Esophagus muscularis mucosa (tissue), 4 donors: Measurements from ENCODE around the gene CAMTA1. TPM values are rescaled to one million over a fixed set of nuclear protein-coding genes. Genes with fewer than 3 reads are reported as not detected.

ENCODE experiments used
- DNase-seq: peaks from one replicate; pipeline ENCODE4 v3.0.0-alpha.2; 2017; ENCODE audit errors: extremely low spot score
- H3K27ac ChIP-seq, 4 donors: fragments of 200-600 bp; sonication (generic); replicated peaks in 1 of 4; 1 replicate in 3 of 4; 2 replicates in 1 of 4; pipeline ENCODE4 v1.5.1; 2016 to 2019; ENCODE audit warnings: mild to moderate bottlenecking in 1 of 4
- H3K27me3 ChIP-seq, 4 donors: fragments of 200-600 bp; sonication (generic); one replicate each; pipeline versions ENCODE4 v1.5.1 to v1.6.0; 2016 to 2019
- H3K36me3 ChIP-seq, 4 donors: fragments of 200-600 bp; sonication (generic); one replicate each; pipeline ENCODE4 v1.5.1; 2016 to 2019
- H3K4me1 ChIP-seq, 4 donors: fragments of 200-600 bp; sonication (generic); one replicate each; pipeline ENCODE4 v1.5.1; 2016 to 2019
- H3K4me3 ChIP-seq, 4 donors: fragments of 200-600 bp; sonication (generic); 1 replicate in 2 of 4; 2 replicates in 2 of 4; pipeline ENCODE4 v1.5.1; 2016 to 2019; ENCODE audit warnings: mild to moderate bottlenecking in 4 of 4, moderate library complexity in 1 of 4
- H3K9me3 ChIP-seq, 4 donors: fragments of 200-600 bp; sonication (generic); 1 replicate in 3 of 4; 2 replicates in 1 of 4; pipeline ENCODE4 v1.5.1; 2016 to 2019
- EP300 ChIP-seq: sonication (generic); formaldehyde crosslinking; IDR thresholded peaks from one replicate; pipeline ENCODE4 v1.6.1; 2017; ENCODE audit warnings: antibody characterized with exemption
- POLR2A ChIP-seq: fragments of 450-650 bp; IDR thresholded peaks from one replicate; pipeline ENCODE4 v1.6.1; 2017; ENCODE audit warnings: antibody characterized with exemption, moderate library complexity, mild to moderate bottlenecking, low read depth
- POLR2AphosphoS5 ChIP-seq, 2 donors: sonication (generic); formaldehyde crosslinking; IDR thresholded peaks; one replicate each; pipeline ENCODE4 v1.6.1; 2017; ENCODE audit warnings: antibody characterized with exemption in 2 of 2
- WGBS: methylation state at CpG from one replicate; pipeline ENCODE4 v1.1.5; 2018; 5-methylcytosine and 5-hydroxymethylcytosine counted together
- intact Hi-C: fragments of 100-400 bp; cut with DNase I; formaldehyde crosslinking; loops from one replicate; pipeline ENCODE4 v1.15.1; 2023
- total RNA-seq, 4 donors: library from RNA; depleted of rRNA; stranded (reverse); fragments of >200 nt; gene quantifications; one replicate each; pipeline versions ENCODE4 v1.1.0 to v1.2.1, GENCODE V29; 2016
- TF ChIP-seq, protein P1 (sequence below), 3 experiments: fragments of 200-600 bp in 2 of 3; fragments of 450-650 bp in 1 of 3; sonication (generic) in 2 of 3; IDR thresholded peaks; one replicate each; pipeline ENCODE4 v1.5.1; 2017 to 2019; ENCODE audit warnings: antibody characterized with exemption in 3 of 3, mild to moderate bottlenecking in 2 of 3, moderate library complexity in 1 of 3

The CAMTA1 gene
- total RNA-seq, 4 donors from 2014 or later, result 109 to 226 (median 139) TPM

DNA sequence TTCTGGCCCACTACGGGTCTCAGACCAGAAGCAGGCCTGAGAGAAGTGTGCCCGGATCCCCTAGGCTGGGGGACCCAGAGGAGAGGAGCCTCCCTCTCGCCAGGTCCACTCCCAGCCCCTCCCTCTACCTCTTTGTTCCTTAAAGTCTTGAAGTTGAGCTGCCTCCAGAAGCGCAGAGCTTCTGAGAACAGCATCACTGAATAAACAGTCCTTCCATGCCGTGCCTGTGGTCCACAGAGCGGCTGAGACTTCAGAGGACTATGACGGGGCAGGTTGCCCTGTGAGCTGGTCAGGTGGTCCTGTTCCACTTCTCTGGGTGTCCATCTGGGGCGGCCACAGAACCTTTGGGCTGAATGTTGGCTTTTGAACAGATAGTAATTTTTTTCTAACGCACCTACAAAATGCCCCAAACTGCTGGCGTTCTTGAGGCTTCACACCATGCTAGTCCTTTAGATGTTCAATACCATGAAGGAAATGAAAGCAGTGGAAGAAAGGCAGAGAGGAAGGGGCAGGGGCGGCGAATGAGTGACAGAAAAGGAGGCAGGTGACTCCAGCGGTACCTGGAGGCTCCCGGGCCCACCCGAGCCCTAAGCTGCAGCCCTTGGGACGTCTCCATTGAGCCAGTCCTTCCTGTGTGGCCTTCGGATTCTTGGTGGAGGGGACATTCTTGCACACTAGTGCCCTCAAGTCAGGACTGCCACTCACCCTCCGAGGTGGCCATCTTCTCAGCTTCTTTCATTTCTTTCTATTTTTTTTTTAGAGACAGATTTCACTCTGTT, 746.5 kb downstream of the CAMTA1 start:
- no peak for DNase-seq
- peaks cover 0 to 9% (median 0%) of the 10 kb centered on the region in 4 donors for H3K27me3 ChIP-seq
- no peak overlapping the region for H3K27ac ChIP-seq
- WGBS, result 94% methylated on average over 18 of the region's 18 CpGs
- H3K36me3 ChIP-seq, result no peaks in the 10 kb centered on the region
- intact Hi-C loops, result no loop called here
- no peak overlapping the region for H3K4me3 ChIP-seq
- TF ChIP-seq EP300 (no peak), POLR2A (no peak), POLR2AphosphoS5 (IDR thresholded peaks at IDR 0.05) (no peak)
- TF ChIP-seq, protein P1, sequence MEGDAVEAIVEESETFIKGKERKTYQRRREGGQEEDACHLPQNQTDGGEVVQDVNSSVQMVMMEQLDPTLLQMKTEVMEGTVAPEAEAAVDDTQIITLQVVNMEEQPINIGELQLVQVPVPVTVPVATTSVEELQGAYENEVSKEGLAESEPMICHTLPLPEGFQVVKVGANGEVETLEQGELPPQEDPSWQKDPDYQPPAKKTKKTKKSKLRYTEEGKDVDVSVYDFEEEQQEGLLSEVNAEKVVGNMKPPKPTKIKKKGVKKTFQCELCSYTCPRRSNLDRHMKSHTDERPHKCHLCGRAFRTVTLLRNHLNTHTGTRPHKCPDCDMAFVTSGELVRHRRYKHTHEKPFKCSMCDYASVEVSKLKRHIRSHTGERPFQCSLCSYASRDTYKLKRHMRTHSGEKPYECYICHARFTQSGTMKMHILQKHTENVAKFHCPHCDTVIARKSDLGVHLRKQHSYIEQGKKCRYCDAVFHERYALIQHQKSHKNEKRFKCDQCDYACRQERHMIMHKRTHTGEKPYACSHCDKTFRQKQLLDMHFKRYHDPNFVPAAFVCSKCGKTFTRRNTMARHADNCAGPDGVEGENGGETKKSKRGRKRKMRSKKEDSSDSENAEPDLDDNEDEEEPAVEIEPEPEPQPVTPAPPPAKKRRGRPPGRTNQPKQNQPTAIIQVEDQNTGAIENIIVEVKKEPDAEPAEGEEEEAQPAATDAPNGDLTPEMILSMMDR (IDR thresholded peaks at IDR 0.05), result no peak
- peaks cover 0 to 19% (median 10%) of the 10 kb centered on the region in 4 donors for H3K4me1 ChIP-seq
- no peaks in the 10 kb centered on the region for H3K9me3 ChIP-seq

DNA sequence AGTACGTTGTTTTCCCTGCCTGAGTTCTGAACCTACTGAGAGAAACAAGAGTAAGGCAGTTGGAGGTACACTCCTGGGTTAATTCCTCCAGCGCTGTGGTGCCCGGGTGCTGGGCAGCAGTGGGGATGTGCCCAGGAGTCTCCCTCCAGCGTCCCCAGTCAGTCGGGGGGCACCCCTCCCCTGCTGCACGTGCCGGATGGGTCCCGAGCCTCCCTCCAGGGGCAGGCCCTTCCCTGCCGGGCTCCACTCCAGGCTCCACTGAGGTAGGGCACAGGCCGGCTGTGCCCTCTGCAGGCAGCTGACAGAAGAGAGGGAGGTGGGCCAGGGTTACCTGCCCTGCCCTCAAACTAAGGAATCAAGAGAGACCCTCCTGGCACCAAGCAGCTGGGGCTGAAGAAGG, 747.8 kb downstream of the CAMTA1 start:
- WGBS, result 88% methylated on average over 5 of the region's 10 CpGs
- Histone ChIP-seq H3K27ac (no peak overlapping the region), H3K9me3 (no peaks in the 10 kb centered on the region), H3K4me3 (no peak overlapping the region), H3K4me1 (peaks cover 0 to 19% (median 10%) of the 10 kb centered on the region in 4 donors), H3K27me3 (peaks cover 0 to 9% (median 0%) of the 10 kb centered on the region in 4 donors), H3K36me3 (no peaks in the 10 kb centered on the region)
- no peak for TF ChIP-seq POLR2A
- no peak for TF ChIP-seq EP300
- TF ChIP-seq, protein P1 (IDR thresholded peaks at IDR 0.05), result no peak
- TF ChIP-seq POLR2AphosphoS5 (IDR thresholded peaks at IDR 0.05), result no peak
- no peak for DNase-seq
- intact Hi-C loops, result no loop called here

DNA sequence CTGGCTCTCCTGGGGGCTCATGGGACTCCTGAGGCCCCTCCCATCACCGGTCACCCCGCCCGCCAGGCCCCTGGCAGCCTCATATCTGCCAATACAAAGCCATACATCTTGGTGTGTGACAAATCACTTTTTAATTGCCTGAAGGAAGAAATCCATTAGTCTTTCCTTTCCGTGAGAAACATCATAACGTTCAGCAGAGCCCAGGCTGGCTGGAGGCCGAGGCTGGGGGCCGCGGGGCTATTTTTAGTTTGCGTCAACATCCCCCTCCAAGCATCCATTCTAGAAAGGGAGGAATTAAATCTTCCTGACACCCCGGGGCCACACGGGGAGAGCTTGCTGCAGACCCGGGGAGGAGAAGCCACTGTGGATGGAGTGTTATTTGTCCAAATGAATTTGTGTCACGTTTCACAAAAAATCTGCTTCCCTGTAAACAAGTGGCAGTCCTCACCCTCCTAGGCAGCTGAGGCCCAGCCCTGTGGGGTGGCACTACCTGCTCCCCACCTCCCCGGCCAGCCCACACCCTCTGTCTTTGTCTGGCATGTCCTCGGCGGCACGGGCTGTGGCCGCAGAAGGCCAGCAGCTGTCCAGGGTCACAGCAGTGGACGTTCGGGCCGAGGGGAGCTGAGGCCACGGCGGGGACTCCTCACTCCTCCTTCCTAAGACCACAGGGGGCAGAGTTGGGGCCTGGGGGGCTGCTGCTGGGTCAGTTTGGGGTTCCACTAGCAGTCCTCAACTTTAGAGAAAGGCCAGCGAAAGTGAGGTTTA, 749.0 kb downstream of the CAMTA1 start:
- Histone ChIP-seq H3K36me3 (no peaks in the 10 kb centered on the region), H3K4me3 (no peak overlapping the region), H3K9me3 (no peaks in the 10 kb centered on the region), H3K27ac (no peak overlapping the region), H3K27me3 (peaks cover 0 to 9% (median 0%) of the 10 kb centered on the region in 4 donors), H3K4me1 (peaks cover 0 to 19% (median 10%) of the 10 kb centered on the region in 4 donors)
- 21% methylated on average over 14 of the region's 24 CpGs for WGBS
- TF ChIP-seq, protein P1 (IDR thresholded peaks at IDR 0.05), result no peak
- TF ChIP-seq POLR2AphosphoS5 (IDR thresholded peaks at IDR 0.05), result no peak
- intact Hi-C loops, result no loop called here
- no peak for DNase-seq

DNA sequence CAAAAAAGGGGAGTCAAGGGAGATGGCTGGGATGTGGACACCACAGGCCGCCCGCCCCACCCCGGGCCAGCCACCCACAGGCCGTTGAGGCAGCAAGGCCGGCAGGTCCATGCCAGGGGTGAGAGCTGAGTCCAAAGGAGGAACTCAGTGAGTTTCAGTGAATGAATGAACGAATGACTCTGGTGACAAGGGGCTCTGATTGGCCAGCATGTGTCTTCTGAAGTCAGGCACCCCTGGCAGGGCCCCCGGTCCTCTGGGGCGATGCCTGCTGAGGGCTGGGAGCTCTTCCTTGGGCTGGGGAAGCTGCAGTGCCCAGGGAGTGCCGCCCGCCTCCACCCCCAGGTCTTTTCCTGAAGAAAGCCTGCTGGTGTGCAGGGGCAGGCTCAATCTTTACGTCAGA, 749.8 kb downstream of the CAMTA1 start:
- H3K4me1 ChIP-seq, result peaks cover 0 to 19% (median 10%) of the 10 kb centered on the region in 4 donors
- intact Hi-C loops, result no loop called here
- TF ChIP-seq EP300 (no peak), POLR2A (no peak), POLR2AphosphoS5 (IDR thresholded peaks at IDR 0.05) (no peak)
- TF ChIP-seq, protein P1 (IDR thresholded peaks at IDR 0.05), result no peak
- H3K27me3 ChIP-seq, result peaks cover 0 to 9% (median 0%) of the 10 kb centered on the region in 4 donors
- no peak overlapping the region for H3K27ac ChIP-seq
- 76% methylated on average over 11 of the region's 11 CpGs for WGBS
- no peaks in the 10 kb centered on the region for H3K36me3 ChIP-seq
- no peak overlapping the region for H3K4me3 ChIP-seq
- DNase-seq, result no peak
- no peaks in the 10 kb centered on the region for H3K9me3 ChIP-seq
